NOMO-1 treated with dmso at 0.1 percent for 144 hours (cell line): ENCODE results near the gene ANKRD6.
A peak's percentile ranks its signal among the peaks of the same experiment; 100 is the strongest.
"Not testable (repeated sequence)": the region's sequence is repeated elsewhere in the genome, so short reads cannot be mapped to it uniquely, and the experiment has no call there.

Experiments used
- DNase-seq: peaks from one replicate; lab custom pipeline; 2025; ENCODE audit not compliant: unreplicated experiment; lab: John Stamatoyannopoulos, UW

ANKRD6 gene

GRCh38 chr6:89432875-89433251 lies at the start of gene ANKRD6:
Gene ANKRD6 (plus strand): TSS chr6:89433152. CDS start chr6:89566977, 133,825 bp downstream.
- DNase-seq: peak; percentile 55

GRCh38 chr6:89385156-89385667 lies 47.7 kb upstream of the ANKRD6 start:
- no peak for DNase-seq

- no peak for DNase-seq
Observed at GRCh38 chr6:89385846-89386245, 47.1 kb upstream of the ANKRD6 start.

- no peak for DNase-seq
Observed at GRCh38 chr6:89386917-89387491, 45.9 kb upstream of the ANKRD6 start.

GRCh38 chr6:89387516-89388201 lies 45.3 kb upstream of the ANKRD6 start:
- peak; percentile 53 for DNase-seq

- no peak for DNase-seq
Observed at GRCh38 chr6:89388846-89389245, 44.1 kb upstream of the ANKRD6 start.

- no peak for DNase-seq
Observed at GRCh38 chr6:89392823-89393222, 40.1 kb upstream of the ANKRD6 start.

- no peak for DNase-seq
Observed at GRCh38 chr6:89393659-89394058, 39.3 kb upstream of the ANKRD6 start.

GRCh38 chr6:89397884-89398283 lies 35.1 kb upstream of the ANKRD6 start:
- not testable (repeated sequence) for DNase-seq

- DNase-seq: no peak
Observed at GRCh38 chr6:89398762-89399525, 34.0 kb upstream of the ANKRD6 start.

- DNase-seq: no peak
Observed at GRCh38 chr6:89400050-89400449, 32.9 kb upstream of the ANKRD6 start.

- DNase-seq: no peak
Observed at GRCh38 chr6:89400912-89401399, 32.0 kb upstream of the ANKRD6 start.

GRCh38 chr6:89402776-89403175 lies 30.2 kb upstream of the ANKRD6 start:
- no peak for DNase-seq

GRCh38 chr6:89404512-89404911 lies 28.4 kb upstream of the ANKRD6 start:
- DNase-seq: no peak

GRCh38 chr6:89406141-89406540 lies 26.8 kb upstream of the ANKRD6 start:
- no peak for DNase-seq

- no peak for DNase-seq
Observed at GRCh38 chr6:89409461-89410035, 23.4 kb upstream of the ANKRD6 start.

GRCh38 chr6:89410231-89410761 lies 22.7 kb upstream of the ANKRD6 start:
- DNase-seq: no peak

- DNase-seq: no peak
Observed at GRCh38 chr6:89410788-89411144, 22.2 kb upstream of the ANKRD6 start.

- peak; percentile 36 for DNase-seq
Observed at GRCh38 chr6:89411145-89412070, 21.5 kb upstream of the ANKRD6 start.
